Uterus (tissue), 2 donors: ENCODE measurements around the gene C13orf46.

Experiments
- POLR2A ChIP-seq, 2 donors: fragments of 450-650 bp; IDR thresholded peaks; one replicate each; pipeline ENCODE4 v1.6.1; 2016; ENCODE audit warnings: antibody characterized with exemption in 2 of 2, mild to moderate bottlenecking in 1 of 2, moderate library complexity in 1 of 2
- TF ChIP-seq, protein P1 (sequence below), 4 experiments: fragments of 200-600 bp in 2 of 4; fragments of 450-650 bp in 2 of 4; sonication (generic) in 2 of 4; IDR thresholded peaks; one replicate each; pipeline ENCODE4 v1.5.1; 2016 to 2019; ENCODE audit warnings: antibody characterized with exemption in 4 of 4, mild to moderate bottlenecking in 2 of 4, moderate library complexity in 1 of 4

GRCh38 chr13:113970810-113971470 is 2.9 kb downstream of the C13orf46 start:
- TF ChIP-seq POLR2A (IDR thresholded peaks at IDR 0.05): no peak
- TF ChIP-seq, protein P1, sequence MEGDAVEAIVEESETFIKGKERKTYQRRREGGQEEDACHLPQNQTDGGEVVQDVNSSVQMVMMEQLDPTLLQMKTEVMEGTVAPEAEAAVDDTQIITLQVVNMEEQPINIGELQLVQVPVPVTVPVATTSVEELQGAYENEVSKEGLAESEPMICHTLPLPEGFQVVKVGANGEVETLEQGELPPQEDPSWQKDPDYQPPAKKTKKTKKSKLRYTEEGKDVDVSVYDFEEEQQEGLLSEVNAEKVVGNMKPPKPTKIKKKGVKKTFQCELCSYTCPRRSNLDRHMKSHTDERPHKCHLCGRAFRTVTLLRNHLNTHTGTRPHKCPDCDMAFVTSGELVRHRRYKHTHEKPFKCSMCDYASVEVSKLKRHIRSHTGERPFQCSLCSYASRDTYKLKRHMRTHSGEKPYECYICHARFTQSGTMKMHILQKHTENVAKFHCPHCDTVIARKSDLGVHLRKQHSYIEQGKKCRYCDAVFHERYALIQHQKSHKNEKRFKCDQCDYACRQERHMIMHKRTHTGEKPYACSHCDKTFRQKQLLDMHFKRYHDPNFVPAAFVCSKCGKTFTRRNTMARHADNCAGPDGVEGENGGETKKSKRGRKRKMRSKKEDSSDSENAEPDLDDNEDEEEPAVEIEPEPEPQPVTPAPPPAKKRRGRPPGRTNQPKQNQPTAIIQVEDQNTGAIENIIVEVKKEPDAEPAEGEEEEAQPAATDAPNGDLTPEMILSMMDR (IDR thresholded peaks at IDR 0.05): no peak
